Caki2 (cell line): ENCODE measurements around the gene PPP1R13B. TPM values are rescaled to one million over a fixed set of nuclear protein-coding genes. Genes with fewer than 3 reads are reported as not detected.

Experiments used
- DNase-seq: peaks from one replicate; pipeline ENCODE4 v3.0.0-alpha.2; 2015; ENCODE audit warnings: low read depth
- in situ Hi-C: cut with HindIII; loops from 2 replicates; pipeline ENCODE4 v1.10.0; 2016; ENCODE audit warnings: low sequenced_read_pairs, low pct_unique_long_range_greater_than_20kb, mixed read lengths
- total RNA-seq: library from RNA; depleted of rRNA; stranded (reverse); fragments of >200 nt; shearing (Covaris generic); gene quantifications from 2 replicates; pipeline ENCODE4 v1.2.3, GENCODE V29; 2014; ENCODE audit warnings: low replicate concordance

The PPP1R13B gene
- total RNA-seq, 1 experiment from 2014 or later = 2.5 TPM

DNA sequence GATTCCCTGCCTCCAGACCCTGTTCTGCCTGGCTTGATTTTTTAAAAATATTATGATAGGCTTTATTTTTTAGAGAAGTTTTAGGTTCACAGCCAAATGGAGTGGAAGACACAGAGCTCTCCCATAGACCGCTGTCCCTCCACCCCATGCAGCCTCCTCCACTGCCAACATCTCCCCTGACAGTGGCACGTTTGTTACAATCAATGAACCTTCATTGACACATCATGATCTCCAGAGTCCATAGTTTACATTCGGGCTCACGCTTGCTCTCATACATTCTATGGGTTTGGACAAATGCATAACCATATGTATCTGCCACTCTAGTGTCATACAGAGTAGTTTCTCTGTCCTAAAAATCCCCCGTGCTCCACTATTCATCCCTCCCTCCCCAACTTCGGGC is 15.9 kb upstream of the PPP1R13B start:
- in situ Hi-C loops = no loop called here
- DNase-seq = no peak

DNA sequence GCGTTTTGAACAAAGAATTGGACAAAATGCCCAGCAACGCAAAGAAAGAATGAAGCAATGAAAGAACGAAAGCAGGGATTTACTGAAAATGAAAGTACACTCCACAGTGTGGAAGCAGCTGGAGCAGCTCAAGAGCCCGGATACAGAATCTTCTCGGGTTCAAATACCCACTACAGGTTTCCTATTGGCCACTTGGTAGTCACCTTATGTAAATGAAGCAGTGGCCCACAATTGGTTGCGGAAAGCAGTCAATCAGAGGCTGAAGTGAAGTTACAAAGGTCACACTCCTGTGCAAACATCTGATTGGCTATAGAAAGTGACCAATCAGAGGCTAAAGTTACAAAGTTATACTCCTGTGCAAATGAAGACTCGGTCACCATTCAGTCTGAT is 15.0 kb upstream of the PPP1R13B start:
- in situ Hi-C loops = no loop called here
- DNase-seq = no peak

DNA sequence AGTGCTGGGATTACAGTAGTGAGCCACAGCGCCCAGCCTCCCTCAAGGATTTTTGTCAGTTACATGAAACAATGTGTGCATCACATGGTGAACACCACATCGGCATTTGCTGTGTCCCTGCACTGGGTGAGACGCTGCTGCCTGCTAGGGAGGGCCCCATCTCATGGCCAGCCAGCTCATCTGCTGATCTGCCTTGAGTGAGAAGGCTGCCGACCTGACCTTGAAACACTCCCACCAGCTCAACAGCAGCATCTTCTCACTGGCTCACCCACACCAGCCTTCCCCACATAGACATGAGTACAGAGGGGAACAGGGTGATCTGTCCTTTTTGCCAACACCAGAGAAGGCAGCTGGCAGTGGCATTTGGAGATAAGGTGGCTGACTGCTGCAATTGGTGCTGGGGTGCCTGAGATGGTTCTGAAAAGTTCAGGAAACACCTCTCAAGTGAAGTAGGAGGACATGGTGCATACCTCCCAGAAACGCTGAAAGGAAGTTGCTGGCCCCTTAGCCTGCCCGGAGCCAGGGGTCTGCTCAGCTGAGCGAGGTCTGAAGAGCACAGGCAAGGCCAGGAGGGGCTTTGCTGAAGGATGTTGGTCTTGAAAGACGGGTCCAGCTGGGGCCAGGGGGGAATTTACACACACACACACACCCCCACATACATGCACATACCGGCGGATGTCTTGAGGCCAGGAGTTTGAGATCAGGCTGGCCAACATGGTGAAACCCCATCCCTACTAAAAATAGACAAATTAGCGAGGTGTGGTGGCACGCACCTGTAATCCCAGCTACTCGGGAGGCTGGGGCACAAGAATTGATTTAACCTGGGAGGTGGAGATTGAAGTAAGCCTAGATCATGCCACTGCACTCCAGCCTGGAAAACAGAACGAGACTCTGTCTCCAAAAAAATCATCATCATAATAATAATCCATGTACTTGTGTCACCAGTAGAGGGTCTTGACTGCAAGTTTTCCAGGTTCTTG is 14.3 kb upstream of the PPP1R13B start:
- in situ Hi-C loops = no loop called here
- DNase-seq = no peak

DNA sequence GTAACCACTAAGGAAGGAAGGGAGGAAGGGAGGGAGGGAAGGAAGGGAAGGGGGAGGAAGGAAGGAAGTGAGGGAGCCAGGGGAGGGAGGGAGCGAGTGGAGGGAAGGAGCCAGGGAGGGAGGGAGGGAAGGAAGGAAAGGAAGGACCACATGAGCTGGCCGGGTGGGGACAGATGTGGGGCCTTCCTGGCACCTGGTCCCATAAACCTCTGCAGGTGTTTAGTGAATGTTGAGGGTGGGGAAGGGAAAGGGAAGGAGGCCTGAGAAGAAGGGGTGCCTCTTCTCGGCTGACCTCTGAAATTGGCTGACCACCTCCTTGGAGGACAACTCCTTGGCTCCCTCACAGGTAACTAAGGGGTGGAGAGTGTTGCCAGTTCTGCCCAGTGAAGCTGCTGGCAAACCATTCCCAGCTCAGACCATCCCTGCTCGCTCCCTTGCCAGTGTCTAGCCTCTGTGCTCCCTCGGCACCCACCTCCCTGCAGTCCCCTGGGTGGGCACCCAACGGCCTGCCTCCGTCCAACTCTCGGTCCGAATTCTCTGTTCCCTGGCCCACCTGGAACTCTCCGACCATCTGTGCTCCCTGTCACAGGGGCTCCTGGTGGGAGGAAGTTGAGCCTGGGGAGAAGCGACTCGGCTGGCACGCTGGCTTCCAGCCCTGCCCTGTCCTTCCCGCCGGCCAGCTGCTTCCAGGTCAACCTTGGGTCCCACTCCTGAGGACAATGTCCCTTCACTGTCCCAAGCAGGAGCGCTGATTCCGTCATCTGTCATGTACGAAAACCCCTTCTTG is 12.2 kb upstream of the PPP1R13B start:
- in situ Hi-C loops = no loop called here
- DNase-seq = no peak

DNA sequence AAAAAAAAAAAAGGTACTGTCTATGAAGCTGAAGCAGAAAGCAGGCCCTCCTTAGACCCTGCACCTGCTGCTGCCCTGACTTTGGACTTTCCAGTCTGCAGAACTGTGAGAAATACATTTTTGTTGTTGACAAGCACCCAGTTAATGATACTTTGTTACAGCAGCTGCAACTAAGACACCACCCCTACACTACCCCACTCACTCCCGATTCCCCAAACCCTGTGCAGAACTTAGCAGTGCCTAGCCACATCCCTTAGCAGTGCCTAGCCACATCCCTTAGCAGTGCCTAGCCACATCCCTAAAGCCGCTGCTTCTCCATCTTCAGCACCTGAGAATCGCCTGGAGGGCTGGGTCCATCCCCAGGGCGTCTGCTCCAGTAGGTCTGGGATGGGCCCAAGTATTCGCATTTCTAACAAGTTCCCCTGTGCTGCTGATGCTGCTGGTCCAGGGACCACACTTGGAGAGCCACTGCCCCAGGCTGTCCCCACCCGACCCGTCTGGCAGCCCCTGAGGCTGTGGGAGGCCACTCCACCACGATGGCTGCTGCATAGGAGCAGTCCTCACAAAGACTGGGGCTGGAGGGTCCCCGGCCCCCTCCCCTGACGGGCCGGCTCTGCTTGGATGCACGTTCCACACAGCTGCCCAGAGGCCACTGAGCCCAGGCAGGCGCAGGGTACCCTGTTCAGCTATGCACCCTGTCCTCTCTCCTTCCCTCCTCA is 10.8 kb upstream of the PPP1R13B start:
- DNase-seq = no peak
- in situ Hi-C loops = no loop called here

DNA sequence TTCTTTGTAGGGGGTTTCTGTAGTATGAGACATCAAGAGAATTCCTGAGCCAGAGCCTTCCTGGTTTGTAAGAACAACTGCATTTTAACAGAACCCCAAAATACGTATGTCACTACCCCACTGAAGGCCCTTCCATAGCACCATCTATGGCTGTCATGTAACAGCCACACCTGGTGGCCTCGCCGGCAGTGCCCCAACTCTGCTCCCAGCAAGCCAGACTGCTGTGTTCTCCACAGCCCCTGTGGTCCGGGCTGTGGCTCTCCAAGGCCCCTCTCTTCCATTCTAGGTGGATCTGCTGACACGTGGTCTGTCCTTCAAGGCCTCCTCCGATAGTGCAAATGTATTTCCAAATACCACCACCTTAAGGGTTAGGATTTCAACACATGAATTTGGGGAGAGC is 9.9 kb upstream of the PPP1R13B start:
- in situ Hi-C loops = no loop called here
- no peak for DNase-seq

DNA sequence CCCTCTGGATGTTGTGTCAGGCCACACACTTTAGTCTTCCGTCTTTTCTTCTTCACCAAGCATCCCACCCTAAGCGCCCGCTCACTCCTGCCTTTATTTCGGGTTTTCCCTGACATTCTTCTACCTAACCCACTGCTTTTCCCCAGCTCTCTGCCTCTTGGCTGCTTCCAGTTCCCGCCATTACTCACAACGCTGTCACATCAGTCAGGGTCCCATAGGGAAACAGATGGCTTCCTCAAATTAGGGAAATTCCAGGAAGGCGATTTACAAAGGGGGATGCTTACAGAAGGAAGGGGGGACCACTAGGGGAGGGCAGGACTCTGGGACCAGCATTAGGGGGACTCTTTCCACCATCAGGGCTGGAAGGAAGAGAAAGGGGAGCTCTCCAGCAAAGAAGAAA is 9.2 kb upstream of the PPP1R13B start:
- DNase-seq = no peak
- in situ Hi-C loops = no loop called here

DNA sequence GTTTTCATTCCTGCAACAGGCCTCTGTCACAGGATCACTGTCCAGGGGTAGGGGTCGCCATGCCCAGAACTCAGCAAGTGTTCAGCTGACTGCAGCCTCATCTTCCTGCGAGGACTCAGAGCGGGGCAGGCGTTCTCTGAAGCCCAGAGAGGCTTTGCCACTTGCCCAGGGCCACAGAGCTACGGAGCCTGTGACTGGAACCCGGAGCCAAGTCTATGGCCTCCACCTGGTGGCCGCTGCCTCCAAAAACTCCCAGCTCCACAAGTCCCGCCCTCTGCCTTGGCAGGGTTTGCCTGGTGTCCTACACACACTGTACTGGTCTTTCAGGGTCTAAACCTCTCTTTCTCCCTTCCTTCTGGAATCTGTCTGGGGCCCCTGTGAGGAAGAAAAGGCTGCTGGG is 8.7 kb upstream of the PPP1R13B start:
- no peak for DNase-seq
- in situ Hi-C loops = no loop called here

DNA sequence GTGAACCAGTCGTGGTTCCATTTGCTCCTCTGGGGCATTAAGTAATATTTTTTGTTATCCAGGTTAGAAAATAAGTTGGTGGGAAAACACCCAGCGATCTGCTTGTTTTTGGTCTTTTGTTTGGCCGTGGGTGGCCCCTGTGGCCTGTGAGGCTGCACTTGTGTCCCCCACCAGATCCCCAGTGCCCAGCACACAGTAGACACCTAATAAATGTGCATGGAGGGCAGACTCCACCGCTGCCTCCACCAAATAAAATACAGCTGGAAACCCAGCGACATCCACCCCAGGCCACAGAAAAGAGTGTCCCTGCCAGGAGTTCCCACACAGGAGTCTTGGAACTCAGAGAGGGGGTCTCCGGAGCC is 8.3 kb upstream of the PPP1R13B start:
- DNase-seq = no peak
- in situ Hi-C loops = no loop called here

DNA sequence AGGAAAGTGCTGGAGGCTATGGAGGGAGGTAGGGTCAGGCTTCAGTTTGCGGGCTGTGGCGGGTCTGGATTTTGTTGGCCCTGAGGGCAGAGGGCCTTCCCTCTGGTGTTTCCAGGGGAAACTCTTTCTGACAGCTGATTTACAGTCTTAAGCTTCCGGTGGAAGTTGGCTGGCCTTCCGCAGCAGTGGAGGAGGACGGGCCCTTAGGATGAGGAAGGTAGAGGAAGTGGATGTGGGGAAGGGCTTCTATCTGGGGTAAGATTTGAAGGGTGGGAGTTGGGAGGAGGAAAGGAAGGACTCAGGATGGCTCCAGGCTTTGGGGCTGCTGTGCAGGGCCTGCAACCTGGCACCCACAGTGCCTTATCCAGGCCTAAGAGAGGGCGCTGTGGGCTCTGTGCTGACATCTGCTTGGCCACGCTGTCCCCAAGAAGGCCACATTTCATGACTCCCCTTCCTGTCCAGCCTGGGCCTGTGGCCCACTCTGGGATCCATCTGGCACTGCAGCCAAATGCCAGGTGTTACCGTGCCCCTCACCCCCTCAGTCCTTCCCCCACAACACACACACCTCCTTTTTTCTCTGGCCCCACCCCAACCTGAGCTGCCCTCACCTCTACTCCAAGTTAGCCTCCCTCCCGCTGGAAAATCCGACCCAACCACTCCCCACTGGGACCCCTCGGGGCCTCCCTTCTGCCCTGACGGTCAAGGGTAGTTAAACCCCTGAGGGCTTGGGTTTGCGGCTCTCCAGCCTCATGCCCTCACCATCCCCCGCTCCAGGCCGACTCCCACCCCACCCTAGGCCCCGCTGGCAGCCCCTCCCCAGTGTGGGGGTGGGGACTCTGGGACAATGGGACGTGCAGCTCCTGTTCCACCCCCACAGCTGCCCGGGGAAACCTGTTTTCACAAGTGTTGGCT is 7.7 kb upstream of the PPP1R13B start:
- in situ Hi-C loops = no loop called here
- no peak for DNase-seq

DNA sequence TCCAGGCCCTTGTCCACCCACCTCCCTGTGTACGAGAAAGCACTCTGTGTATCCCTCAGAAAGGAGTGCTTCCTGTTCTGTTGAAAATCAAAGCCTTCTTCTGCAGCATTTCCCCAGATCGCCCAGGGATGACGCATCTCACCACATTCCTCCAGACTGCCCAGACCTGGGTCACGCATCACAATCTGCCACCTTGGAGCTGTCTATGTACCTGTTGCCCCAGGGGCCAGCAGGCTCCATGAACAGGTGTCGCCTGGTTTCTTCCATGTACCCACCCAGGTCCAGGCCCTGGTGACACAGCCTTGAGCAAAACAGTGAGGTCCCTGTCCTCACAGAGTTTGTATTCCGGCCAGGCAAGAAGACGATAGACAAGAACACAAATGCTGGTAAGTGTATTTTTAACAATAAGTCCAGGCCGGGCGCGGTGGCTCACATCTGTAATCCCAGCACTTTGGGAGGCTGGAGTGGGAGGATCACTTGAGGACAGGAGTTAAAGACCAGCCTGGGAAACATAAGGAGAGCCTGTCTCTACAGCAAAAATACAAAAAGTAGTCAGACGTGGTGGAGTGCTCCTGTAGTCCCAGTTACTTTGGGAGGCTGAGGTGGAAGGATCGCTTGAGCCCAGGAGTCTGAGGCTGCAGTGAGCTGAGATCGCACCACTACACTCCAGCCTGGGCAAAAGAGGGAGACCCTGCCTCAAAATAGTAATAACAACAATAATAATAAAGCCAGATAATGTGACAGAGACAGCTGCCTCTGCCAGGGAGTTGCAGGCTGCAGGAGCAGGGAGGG is 6.8 kb upstream of the PPP1R13B start:
- in situ Hi-C loops = no loop called here
- DNase-seq = no peak

DNA sequence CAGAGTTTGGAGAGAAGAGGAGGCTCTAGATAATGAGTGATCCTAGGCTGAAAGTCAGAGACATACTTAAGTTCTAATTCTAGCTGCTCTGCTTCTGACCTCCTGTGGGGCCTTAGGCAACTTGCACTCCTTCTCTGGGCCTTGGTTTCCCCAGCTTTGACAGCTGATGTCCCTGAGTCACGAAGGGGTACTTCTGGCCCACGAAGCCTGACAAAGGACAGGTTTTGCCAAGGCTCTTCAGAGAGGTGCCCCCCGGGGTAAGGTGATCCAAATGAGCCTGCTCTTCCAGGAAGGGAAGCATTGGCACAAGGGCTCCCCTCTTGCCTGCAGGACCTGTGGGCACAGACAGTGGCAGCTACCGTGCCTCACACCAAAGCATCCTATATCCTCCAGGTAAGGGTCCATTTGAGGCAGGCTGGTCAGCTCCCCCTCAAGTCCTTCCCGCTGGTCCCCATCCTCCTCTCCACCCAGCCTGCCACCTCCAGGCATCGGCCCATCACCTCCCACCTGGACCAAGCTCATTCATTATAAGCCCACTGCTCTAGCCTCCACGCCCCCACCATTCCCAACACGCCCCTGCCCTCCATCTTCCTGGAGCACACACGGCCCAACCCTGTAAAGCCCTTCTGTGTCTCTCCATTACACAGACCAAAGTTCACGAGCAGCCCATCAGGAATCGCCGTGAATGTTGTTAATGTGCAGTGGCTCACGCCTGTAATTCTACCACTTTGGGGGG is 1.9 kb upstream of the PPP1R13B start:
- no peak for DNase-seq
- in situ Hi-C loops = no loop called here

DNA sequence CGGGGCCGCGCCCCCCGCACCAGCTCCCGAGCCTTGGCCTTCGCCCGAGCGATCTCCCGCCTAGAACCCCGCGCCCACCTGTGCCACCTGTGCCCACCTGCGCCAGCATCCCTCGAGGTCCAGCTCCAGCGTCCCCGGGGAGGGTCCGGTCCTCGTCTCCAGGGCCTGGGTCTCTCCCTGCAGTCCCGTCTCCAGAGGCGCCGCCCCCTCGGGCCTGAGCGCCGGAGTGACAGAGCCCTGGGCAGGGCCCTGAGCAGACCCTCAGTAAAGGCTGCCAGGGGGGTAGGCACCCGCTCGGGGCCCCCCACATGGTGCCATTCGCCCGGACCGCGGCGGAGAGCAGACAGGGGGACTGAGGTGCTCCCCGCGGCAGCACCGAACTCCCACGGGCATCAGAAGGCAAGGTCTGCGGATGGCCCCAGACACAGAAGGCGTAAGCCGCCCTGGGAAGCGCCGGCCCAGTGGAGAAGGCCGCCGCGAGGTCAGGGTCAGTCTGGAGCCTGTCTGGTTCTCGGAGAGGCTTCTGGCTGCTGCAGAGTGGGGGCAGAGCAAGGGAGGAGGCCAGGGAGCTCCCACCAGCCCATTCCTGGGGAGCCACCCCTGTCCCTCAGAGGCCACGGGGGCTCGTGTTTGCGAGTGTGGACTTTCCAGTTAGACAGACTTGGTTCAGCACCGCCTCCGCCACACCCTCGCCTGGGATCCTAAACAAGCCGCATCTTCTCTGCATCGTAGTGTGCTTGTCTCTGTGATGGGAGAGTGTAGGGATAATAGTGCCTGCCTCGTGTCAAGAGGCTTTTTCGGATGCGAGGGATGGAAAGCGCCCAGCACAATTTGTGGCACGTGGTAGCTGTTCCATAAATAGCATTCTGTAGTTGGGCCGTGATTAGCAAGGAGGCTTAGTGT is 1.1 kb upstream of the PPP1R13B start:
- in situ Hi-C loops = no loop called here
- no peak for DNase-seq

DNA sequence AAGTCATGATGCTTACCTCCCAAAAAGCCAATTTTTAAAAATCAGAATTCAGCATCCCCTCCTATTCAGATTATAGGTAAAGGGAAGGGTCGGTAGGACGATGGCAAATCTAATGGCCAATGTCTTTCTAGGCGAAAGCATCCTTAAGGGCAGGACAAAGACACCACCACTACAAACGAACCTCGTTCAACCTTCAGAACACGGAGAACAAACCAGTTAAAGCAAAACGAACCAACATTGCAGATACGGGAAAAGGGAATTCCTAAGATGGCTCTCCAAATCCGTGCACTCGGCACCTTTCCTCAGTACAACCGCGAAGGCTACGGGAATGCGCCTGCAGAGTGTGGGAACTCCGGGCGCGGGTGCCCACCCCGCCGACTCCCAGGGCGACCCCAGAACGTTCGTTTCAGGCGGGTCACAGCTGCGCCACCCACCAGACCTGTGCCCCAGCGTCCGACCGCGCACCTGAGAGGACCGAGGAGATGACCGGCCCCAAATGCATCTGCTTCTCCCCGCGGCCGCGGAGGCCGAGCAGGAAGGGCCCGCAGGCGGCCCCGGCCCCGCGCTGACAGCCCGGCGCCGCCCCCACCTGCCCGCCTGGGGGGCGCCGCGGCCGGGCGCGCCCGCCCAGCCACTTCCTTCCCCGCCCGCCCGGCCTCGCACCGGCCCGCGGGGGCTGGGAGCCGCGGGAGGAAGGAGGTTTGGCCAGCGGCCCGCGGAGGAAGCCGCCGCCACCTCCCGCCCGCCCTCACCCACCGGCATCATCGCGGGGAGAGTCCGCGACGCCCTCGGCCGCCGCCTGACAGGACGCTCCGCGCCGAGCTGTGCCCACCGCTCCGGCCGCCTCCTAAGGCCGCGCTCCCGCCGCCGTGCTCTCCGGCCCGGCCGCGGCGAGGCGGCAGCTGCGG is 578 bp downstream of the PPP1R13B start:
- no peak for DNase-seq
- in situ Hi-C loops = no loop called here

DNA sequence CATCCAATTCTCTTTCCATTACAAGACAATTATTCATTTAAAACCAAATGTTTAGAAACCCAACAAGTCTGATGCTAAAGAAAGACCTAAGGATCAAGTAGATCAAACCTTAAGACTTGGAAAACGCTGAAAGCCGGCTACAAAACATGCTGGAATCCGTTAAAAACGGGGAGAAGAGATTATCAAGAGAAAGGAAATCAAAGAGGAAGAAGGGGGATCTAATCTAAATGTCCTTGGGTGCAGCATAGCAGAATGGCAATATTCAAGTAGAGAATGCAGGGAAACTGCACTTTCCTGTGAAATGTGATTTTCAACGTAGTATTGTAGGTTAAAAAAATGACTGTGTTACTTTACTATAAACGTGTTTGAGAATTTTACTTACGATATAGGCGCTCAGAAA is 1.3 kb downstream of the PPP1R13B start:
- DNase-seq = no peak
- in situ Hi-C loops = no loop called here
